BJ (cell line): ENCODE measurements around the gene RABGAP1L. TPM values are rescaled to one million over a fixed set of nuclear protein-coding genes. Genes with fewer than 3 reads are reported as not detected.

Experiments used
- CTCF ChIA-PET: fragments of 350-600 bp; formaldehyde crosslinking; extraction: SDS; loops from one replicate; lab custom pipeline; 2021; ENCODE audit warnings: antibody characterized with exemption, inconsistent platforms; lab: Yijun Ruan, JAX
- POLR2A ChIA-PET: fragments of 300-600 bp; sonication (Branson Sonifier 250); formaldehyde crosslinking; extraction: SDS; loops from one replicate; lab custom pipeline; 2021; ENCODE audit warnings: antibody characterized with exemption; lab: Charles Lee
- DNase-seq: peaks from one replicate; pipeline ENCODE4 v3.0.0-alpha.2; 2011; ENCODE audit warnings: low read depth
- H3K27me3 ChIP-seq: 2 replicates; pipeline ENCODE4 v1.6.0; 2011; ENCODE audit warnings: low read length; ENCODE audit not compliant: control insufficient read depth, insufficient read depth
- H3K36me3 ChIP-seq: 2 replicates; pipeline ENCODE4 v1.5.1; 2011; ENCODE audit warnings: low read length; ENCODE audit not compliant: control insufficient read depth, insufficient read depth
- H3K4me3 ChIP-seq: 2 replicates; pipeline ENCODE4 v1.5.1; 2011; ENCODE audit warnings: low read depth, mild to moderate bottlenecking, control low read depth, low read length
- CTCF ChIP-seq: IDR thresholded peaks from 2 replicates; pipeline ENCODE4 v1.5.1; 2011; ENCODE audit warnings: low read depth, mild to moderate bottlenecking, control low read depth, inconsistent platforms, low read length, moderate library complexity; ENCODE audit not compliant: insufficient read depth
- polyA plus RNA-seq: library from polyadenylated mRNA; depleted of rRNA; stranded (reverse); fragments of >200 nt; gene quantifications from 2 replicates; pipeline ENCODE4 v1.2.3, GENCODE V29; 2011

The RABGAP1L gene
- polyA plus RNA-seq, 1 experiment: 15.9 TPM

DNA sequence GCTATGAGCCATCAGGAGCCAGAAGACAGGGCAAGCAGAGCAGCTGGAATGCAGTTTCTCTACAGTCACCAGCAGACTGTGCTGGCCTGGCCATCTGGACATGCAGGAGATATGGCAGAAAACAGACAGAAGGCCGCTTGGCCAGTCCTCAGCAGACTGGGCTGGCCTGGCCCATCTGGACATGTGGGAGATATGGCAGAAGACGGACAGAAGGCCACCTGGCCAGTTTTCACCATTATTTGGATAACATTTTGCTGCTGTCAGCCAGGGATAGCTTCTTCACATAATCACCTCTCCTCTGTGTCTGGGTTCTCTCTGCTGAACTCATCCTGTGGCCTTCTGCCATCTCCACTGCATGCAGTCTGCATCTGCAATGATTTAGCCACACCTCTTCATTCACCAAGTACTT, 815.4 kb downstream of the RABGAP1L start:
- Histone ChIP-seq H3K4me3 (no peak overlapping the region), H3K36me3 (no peaks in the 10 kb centered on the region), H3K27me3 (no peaks in the 10 kb centered on the region)
- ChIA-PET CTCF (interaction anchor here (0.9 kb wide), 1 partner anchor 8 kb away, joined by 4 read pairs; no protein-coding TSS in a partner anchor), POLR2A (no interaction called here)
- no peak for TF ChIP-seq CTCF
- no peak for DNase-seq

- POLR2A ChIA-PET: no interaction called here
- H3K4me3 ChIP-seq: no peak overlapping the region
- CTCF ChIA-PET: interaction anchor here (0.9 kb wide), 1 partner anchor 10 kb away, joined by 3 read pairs; no protein-coding TSS in a partner anchor
Measured at GRCh38 chr1:174975764-174976163, 816.4 kb downstream of the RABGAP1L start.

GRCh38 chr1:174976436-174977108, 817.3 kb downstream of the RABGAP1L start:
- no peak for DNase-seq
- ChIA-PET CTCF (interaction anchor here (0.7 to 1.0 kb wide), 3 partner anchors 9 to 126 kb away, joined by 3 to 4 read pairs (median 3); no protein-coding TSS in a partner anchor), POLR2A (interaction anchor here (0.6 kb wide), 1 partner anchor 177 kb away, joined by 3 read pairs; no protein-coding TSS in a partner anchor)
- Histone ChIP-seq H3K4me3 (no peak overlapping the region), H3K36me3 (no peaks in the 10 kb centered on the region), H3K27me3 (no peaks in the 10 kb centered on the region)
- TF ChIP-seq CTCF: no peak

More at GRCh38 chr1:174975764-174976163, 816.4 kb downstream of the RABGAP1L start:
- Histone ChIP-seq H3K27me3 (no peaks in the 10 kb centered on the region), H3K36me3 (no peaks in the 10 kb centered on the region)
- DNase-seq: no peak
- TF ChIP-seq CTCF: no peak

DNA sequence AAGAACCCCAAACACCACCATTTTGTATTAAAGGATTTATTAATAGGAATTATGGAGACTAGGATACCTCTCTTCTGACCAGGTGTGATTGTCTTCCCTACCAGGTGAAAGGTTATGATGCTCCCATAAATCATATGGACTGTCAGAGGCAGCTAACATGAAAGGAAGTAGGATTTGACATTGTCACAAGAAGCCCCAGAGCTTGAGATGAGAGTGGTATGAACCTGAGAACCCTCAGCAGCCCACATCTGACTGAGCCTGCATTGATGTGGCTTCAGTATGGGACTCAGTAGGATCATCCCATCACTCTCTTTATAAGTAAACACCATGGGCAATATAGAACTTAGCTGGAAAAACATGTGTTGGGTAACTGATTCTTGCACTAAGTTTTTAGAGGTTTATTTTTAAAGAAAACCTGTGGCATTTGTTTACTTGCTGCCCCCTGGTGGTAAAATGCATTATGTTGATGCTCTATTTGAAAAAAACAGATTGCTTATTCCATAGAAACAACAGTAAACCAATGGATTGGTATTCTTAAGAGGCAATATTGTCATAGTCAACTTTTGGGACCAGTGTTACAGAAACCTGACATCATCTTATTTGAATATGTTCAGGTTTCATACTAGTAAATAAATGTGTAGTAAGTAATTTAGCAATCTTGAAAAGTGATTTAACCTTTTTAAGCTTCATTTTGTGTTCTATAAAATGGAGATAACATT, 823.8 kb downstream of the RABGAP1L start:
- peak; percentile 58 for TF ChIP-seq CTCF
- Histone ChIP-seq H3K4me3 (no peak overlapping the region), H3K27me3 (no peaks in the 10 kb centered on the region), H3K36me3 (no peaks in the 10 kb centered on the region)
- ChIA-PET CTCF (interaction anchor here (0.8 to 3.3 kb wide), 16 partner anchors 8 to 721 kb away, joined by 3 to 19 read pairs (median 5); no protein-coding TSS in a partner anchor), POLR2A (no interaction called here)
- no peak for DNase-seq

DNA sequence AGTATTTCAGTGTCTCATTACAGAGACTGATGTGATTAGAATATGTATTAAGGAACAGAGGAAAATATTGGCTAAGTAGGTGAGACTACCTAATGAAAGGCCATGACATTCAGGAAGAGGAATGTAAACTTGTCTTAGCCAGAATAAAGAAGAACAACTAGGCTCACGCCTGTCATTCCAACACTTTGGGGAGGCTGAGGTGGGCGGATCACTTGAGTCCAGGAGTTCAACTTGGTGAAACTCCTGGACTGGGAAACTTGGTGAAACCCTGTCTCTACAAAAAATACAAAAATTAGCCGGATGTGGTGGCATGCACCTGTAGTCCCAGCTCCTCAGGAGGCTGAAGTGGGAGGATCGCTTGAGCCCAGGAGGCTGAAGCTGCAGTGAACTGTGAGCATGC, 825.6 kb downstream of the RABGAP1L start:
- no peak for TF ChIP-seq CTCF
- POLR2A ChIA-PET: no interaction called here
- DNase-seq: no peak
- CTCF ChIA-PET: interaction anchor here (1.0 to 3.3 kb wide), 2 partner anchors 212 to 219 kb away, joined by 3 to 16 read pairs; no protein-coding TSS in a partner anchor
- Histone ChIP-seq H3K27me3 (no peaks in the 10 kb centered on the region), H3K4me3 (no peak overlapping the region), H3K36me3 (no peaks in the 10 kb centered on the region)
